ENCODE data around the gene MYO3B.

The MYO3B gene

DNA sequence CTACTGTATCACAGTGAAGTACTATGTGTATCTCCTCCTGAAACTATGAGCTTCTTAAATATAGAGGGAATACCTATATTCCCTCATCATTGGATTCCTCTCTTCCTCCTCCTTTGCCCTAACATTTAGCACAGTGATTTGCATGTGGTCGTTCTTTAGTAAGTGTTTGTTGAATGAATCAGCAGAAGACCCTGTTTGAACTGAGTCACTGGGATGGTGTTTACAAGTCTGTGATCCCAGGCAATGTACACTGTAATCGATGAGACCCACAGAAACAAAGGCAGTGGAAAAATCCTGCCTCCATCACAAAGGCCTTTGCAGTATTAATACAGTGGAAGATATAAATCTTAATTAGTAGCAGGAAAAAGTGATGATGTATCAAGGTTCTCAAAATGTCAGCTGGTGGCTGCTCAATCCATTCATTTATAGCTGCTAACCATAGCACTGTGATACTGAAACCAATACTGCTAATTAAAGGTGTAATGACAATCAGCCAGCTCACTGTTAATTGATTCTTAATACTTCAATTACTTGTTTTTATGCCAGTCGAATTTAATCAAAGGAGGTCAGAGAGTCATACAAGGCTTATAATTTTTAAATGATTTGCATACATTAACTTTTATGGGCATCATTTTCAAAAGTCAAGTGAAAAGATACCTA, 20.8 kb upstream of the MYO3B start:
- no peaks in the 10 kb centered on the region for H3F3A ChIP-seq (ENCODE audit: insufficient read depth)
- no peak for TF ChIP-seq EZH2phosphoT487 (conservative IDR thresholded peaks at IDR 0.05; ENCODE audit: low read length)
- TF ChIP-seq, protein P1, sequence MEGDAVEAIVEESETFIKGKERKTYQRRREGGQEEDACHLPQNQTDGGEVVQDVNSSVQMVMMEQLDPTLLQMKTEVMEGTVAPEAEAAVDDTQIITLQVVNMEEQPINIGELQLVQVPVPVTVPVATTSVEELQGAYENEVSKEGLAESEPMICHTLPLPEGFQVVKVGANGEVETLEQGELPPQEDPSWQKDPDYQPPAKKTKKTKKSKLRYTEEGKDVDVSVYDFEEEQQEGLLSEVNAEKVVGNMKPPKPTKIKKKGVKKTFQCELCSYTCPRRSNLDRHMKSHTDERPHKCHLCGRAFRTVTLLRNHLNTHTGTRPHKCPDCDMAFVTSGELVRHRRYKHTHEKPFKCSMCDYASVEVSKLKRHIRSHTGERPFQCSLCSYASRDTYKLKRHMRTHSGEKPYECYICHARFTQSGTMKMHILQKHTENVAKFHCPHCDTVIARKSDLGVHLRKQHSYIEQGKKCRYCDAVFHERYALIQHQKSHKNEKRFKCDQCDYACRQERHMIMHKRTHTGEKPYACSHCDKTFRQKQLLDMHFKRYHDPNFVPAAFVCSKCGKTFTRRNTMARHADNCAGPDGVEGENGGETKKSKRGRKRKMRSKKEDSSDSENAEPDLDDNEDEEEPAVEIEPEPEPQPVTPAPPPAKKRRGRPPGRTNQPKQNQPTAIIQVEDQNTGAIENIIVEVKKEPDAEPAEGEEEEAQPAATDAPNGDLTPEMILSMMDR (IDR thresholded peaks at IDR 0.05; ENCODE audit: insufficient read depth, low read length, poor library complexity, severe bottlenecking): no peak
- no peaks in the 10 kb centered on the region for H3K27me3 ChIP-seq (ENCODE audit: low read length)
- H3K27ac ChIP-seq (ENCODE audit: low read depth, low read length): no peak overlapping the region
- H4K20me1 ChIP-seq (ENCODE audit: low read depth, low read length): no peaks in the 10 kb centered on the region
- H3K9me2 ChIP-seq (replicated peaks; ENCODE audit: insufficient read depth, low read length): no peaks in the 10 kb centered on the region
- H3K36me3 ChIP-seq (ENCODE audit: low read length): no peaks in the 10 kb centered on the region
- no peak overlapping the region for H2AFZ ChIP-seq (ENCODE audit: low read depth, low read length, severe bottlenecking)
- H3K9me3 ChIP-seq (ENCODE audit: insufficient read depth, low read length): no peaks in the 10 kb centered on the region
- no peak overlapping the region for H3K4me2 ChIP-seq (ENCODE audit: low read depth, low read length, poor library complexity, severe bottlenecking)
- H3K9ac ChIP-seq (ENCODE audit: low read length): no peak overlapping the region
- no peaks in the 10 kb centered on the region for H3K79me2 ChIP-seq (ENCODE audit: insufficient read depth, low read length)
- H3K4me3 ChIP-seq (ENCODE audit: insufficient read depth, low read length, poor library complexity, severe bottlenecking): no peak overlapping the region

DNA sequence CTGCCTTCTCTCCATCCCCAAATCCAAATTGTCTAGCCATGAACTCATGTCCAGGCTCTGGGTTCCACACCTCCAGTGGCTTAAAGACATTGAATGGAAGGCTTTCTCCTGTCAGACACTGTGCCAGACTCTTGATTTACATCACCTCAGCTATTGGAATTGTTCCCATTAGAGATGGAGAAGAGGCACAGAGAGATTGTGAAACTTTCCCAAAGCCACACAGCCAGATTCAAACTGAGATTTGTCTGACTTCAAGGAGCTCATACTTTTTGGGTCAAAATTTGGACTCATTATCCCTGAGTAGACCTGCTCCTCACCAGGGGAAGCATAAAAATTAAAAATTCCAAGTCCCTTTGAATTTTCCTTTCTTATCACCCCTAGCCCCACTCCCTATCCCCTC, 18.9 kb upstream of the MYO3B start:
- Histone ChIP-seq H3K9me2 (replicated peaks; ENCODE audit: insufficient read depth, low read length) (no peaks in the 10 kb centered on the region), H3K4me2 (ENCODE audit: low read depth, low read length, poor library complexity, severe bottlenecking) (no peak overlapping the region), H4K20me1 (ENCODE audit: low read depth, low read length) (no peaks in the 10 kb centered on the region), H3K27me3 (ENCODE audit: low read length) (no peaks in the 10 kb centered on the region), H3K79me2 (ENCODE audit: insufficient read depth, low read length) (no peaks in the 10 kb centered on the region), H3K4me3 (ENCODE audit: insufficient read depth, low read length, poor library complexity, severe bottlenecking) (no peak overlapping the region), H3K36me3 (ENCODE audit: low read length) (no peaks in the 10 kb centered on the region), H3K9me3 (ENCODE audit: insufficient read depth, low read length) (no peaks in the 10 kb centered on the region), H3K27ac (ENCODE audit: low read depth, low read length) (no peak overlapping the region), H2AFZ (ENCODE audit: low read depth, low read length, severe bottlenecking) (no peak overlapping the region), H3F3A (ENCODE audit: insufficient read depth) (no peaks in the 10 kb centered on the region), H3K9ac (ENCODE audit: low read length) (no peak overlapping the region)
- TF ChIP-seq, protein P1 (IDR thresholded peaks at IDR 0.05; ENCODE audit: insufficient read depth, low read length, poor library complexity, severe bottlenecking): no peak
- no peak for TF ChIP-seq EZH2phosphoT487 (conservative IDR thresholded peaks at IDR 0.05; ENCODE audit: low read length)

DNA sequence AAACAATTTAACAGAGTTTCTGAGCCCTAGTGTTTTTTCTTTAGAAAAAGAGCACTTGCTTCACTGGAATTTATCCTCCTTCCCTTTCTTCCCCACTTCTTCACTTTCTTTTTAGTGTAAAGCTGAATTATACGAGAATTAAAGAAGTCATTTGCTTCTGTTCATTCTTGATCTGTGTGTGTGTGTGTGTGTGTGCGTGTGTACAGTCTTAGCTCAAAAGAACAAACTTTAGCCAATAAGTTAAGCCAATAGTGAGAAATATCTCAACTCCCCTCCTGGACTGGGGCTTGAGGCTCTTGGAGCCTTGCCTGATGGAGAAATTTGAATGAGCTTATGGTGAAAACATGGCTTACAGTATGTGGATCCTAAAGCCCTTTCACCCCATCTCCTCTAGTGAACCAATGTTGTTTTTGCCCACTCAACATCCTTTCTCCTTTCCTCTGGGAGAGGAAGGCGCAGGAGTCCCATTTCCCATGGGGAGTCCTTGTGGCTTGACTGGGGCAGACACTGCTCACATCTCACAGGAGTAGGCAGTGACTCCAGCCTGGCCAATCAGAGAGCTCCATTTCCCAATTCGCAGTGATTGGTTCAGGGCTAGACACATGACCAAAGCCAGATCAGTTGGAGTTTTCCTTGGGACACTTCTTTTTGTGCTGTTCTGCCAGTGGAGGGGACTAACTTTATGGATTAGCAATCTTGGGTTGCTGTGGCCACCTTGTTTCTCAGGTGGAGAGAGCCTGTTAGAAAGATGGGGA, 16.3 kb upstream of the MYO3B start:
- no peaks in the 10 kb centered on the region for H3K79me2 ChIP-seq (ENCODE audit: insufficient read depth, low read length)
- no peaks in the 10 kb centered on the region for H4K20me1 ChIP-seq (ENCODE audit: low read depth, low read length)
- no peaks in the 10 kb centered on the region for H3K27me3 ChIP-seq (ENCODE audit: low read length)
- H2AFZ ChIP-seq (ENCODE audit: low read depth, low read length, severe bottlenecking): no peak overlapping the region
- no peaks in the 10 kb centered on the region for H3K9me3 ChIP-seq (ENCODE audit: insufficient read depth, low read length)
- no peak overlapping the region for H3K27ac ChIP-seq (ENCODE audit: low read depth, low read length)
- H3K4me2 ChIP-seq (ENCODE audit: low read depth, low read length, poor library complexity, severe bottlenecking): no peak overlapping the region
- no peak overlapping the region for H3K9ac ChIP-seq (ENCODE audit: low read length)
- H3K9me2 ChIP-seq (replicated peaks; ENCODE audit: insufficient read depth, low read length): no peaks in the 10 kb centered on the region
- H3K36me3 ChIP-seq (ENCODE audit: low read length): no peaks in the 10 kb centered on the region
- H3F3A ChIP-seq (ENCODE audit: insufficient read depth): no peaks in the 10 kb centered on the region
- no peak overlapping the region for H3K4me3 ChIP-seq (ENCODE audit: insufficient read depth, low read length, poor library complexity, severe bottlenecking)
- no peak for TF ChIP-seq EZH2phosphoT487 (conservative IDR thresholded peaks at IDR 0.05; ENCODE audit: low read length)
- TF ChIP-seq, protein P1 (IDR thresholded peaks at IDR 0.05; ENCODE audit: insufficient read depth, low read length, poor library complexity, severe bottlenecking): no peak

All from SU-DHL-6 (cell line).